Loucy (cell line): ENCODE results near the gene CTNND2.
"Not testable (repeated sequence)": the region's sequence is repeated elsewhere in the genome, so short reads cannot be mapped to it uniquely, and the experiment has no call there.

Source experiments
- H2AFZ ChIP-seq: fragments of 200-600 bp; sonication (generic); 2 replicates; pipeline ENCODE4 v1.6.0; 2016; ENCODE audit warnings: antibody characterized with exemption, mild to moderate bottlenecking, low read length, moderate library complexity
- H3F3A ChIP-seq: fragments of 200-600 bp; 2 replicates; pipeline ENCODE4 v1.6.0; 2016; ENCODE audit warnings: antibody characterized with exemption, low read depth, mild to moderate bottlenecking
- H3K27me3 ChIP-seq: fragments of 200-600 bp; sonication (generic); 2 replicates; pipeline ENCODE4 v1.6.1; 2014; ENCODE audit warnings: low read length, mild to moderate bottlenecking; ENCODE audit not compliant: insufficient read depth, poor library complexity, severe bottlenecking
- H3K36me3 ChIP-seq: fragments of 200-600 bp; sonication (generic); 2 replicates; pipeline ENCODE4 v1.6.1; 2016; ENCODE audit warnings: low read length; ENCODE audit not compliant: insufficient read depth
- H3K4me1 ChIP-seq: fragments of 200-600 bp; sonication (generic); 2 replicates; pipeline ENCODE4 v1.5.1; 2014; ENCODE audit warnings: low read length, mild to moderate bottlenecking; ENCODE audit not compliant: insufficient read depth, poor library complexity, severe bottlenecking
- H3K4me2 ChIP-seq: fragments of 200-600 bp; sonication (generic); 2 replicates; pipeline ENCODE4 v1.6.0; 2014; ENCODE audit warnings: antibody characterized with exemption, low read length, low read depth, mild to moderate bottlenecking; ENCODE audit not compliant: poor library complexity, severe bottlenecking
- H3K4me3 ChIP-seq: fragments of 200-600 bp; sonication (generic); 2 replicates; pipeline ENCODE4 v1.5.1; 2014; ENCODE audit warnings: low read length, mild to moderate bottlenecking, mixed read lengths; ENCODE audit not compliant: poor library complexity, severe bottlenecking
- H3K79me2 ChIP-seq: fragments of 200-600 bp; sonication (generic); 2 replicates; pipeline ENCODE4 v1.6.1; 2014; ENCODE audit warnings: low read length; ENCODE audit not compliant: insufficient read depth
- H3K9ac ChIP-seq: fragments of 200-600 bp; sonication (generic); 2 replicates; pipeline ENCODE4 v1.6.0; 2014; ENCODE audit warnings: mild to moderate bottlenecking, low read depth, low read length, moderate library complexity; ENCODE audit not compliant: poor library complexity, severe bottlenecking
- H3K9me2 ChIP-seq: fragments of 200-600 bp; sonication (generic); replicated peaks from 2 replicates; pipeline ENCODE4 v1.6.1; 2016; ENCODE audit warnings: low read depth, low read length, mixed read lengths
- H3K9me3 ChIP-seq: fragments of 200-600 bp; sonication (generic); 2 replicates; pipeline ENCODE4 v1.6.1; 2014; ENCODE audit warnings: mild to moderate bottlenecking, antibody characterized with exemption, low read length, low read depth; ENCODE audit not compliant: insufficient read depth
- H4K20me1 ChIP-seq: fragments of 200-600 bp; sonication (generic); 2 replicates; pipeline ENCODE4 v1.6.0; 2014; ENCODE audit warnings: antibody characterized with exemption, low read length, mild to moderate bottlenecking; ENCODE audit not compliant: insufficient read depth, poor library complexity, severe bottlenecking
- CTCF ChIP-seq: fragments of 200-600 bp; sonication (generic); conservative IDR thresholded peaks from 2 replicates; pipeline ENCODE4 v1.5.1; 2014; ENCODE audit warnings: mild to moderate bottlenecking, antibody characterized with exemption, low read length
- EZH2phosphoT487 ChIP-seq: fragments of 200-600 bp; IDR thresholded peaks from 2 replicates; pipeline ENCODE4 v1.6.1; 2018; ENCODE audit warnings: antibody characterized with exemption, mild to moderate bottlenecking, moderate library complexity, borderline replicate concordance

CTNND2 gene

GRCh38 chr5:11851965-11852716 lies 52.1 kb downstream of the CTNND2 start:
- no peak for TF ChIP-seq CTCF
- no peak for TF ChIP-seq EZH2phosphoT487
- Histone ChIP-seq H3K9me3 (no peaks in the 10 kb centered on the region), H3K36me3 (no peaks in the 10 kb centered on the region), H3F3A (no peaks in the 10 kb centered on the region), H3K4me2 (no peak overlapping the region), H3K9ac (no peak overlapping the region), H3K79me2 (no peaks in the 10 kb centered on the region), H4K20me1 (no peaks in the 10 kb centered on the region), H3K4me3 (no peak overlapping the region), H2AFZ (no peak overlapping the region), H3K9me2 (no peaks in the 10 kb centered on the region), H3K4me1 (no peaks in the 10 kb centered on the region), H3K27me3 (no peaks in the 10 kb centered on the region)

- Histone ChIP-seq H3K79me2 (no peaks in the 10 kb centered on the region), H3K4me1 (no peaks in the 10 kb centered on the region), H3F3A (no peaks in the 10 kb centered on the region), H3K27me3 (no peaks in the 10 kb centered on the region), H3K4me3 (no peak overlapping the region), H2AFZ (no peak overlapping the region), H3K9me2 (no peaks in the 10 kb centered on the region), H3K4me2 (no peak overlapping the region), H3K9ac (no peak overlapping the region), H3K9me3 (no peaks in the 10 kb centered on the region), H4K20me1 (no peaks in the 10 kb centered on the region), H3K36me3 (no peaks in the 10 kb centered on the region)
- TF ChIP-seq CTCF (no peak), EZH2phosphoT487 (no peak)
Observed at GRCh38 chr5:11851416-11851815, 52.8 kb downstream of the CTNND2 start.

GRCh38 chr5:11828566-11828965 lies 75.7 kb downstream of the CTNND2 start:
- not testable (repeated sequence) for H3K36me3 ChIP-seq, H2AFZ ChIP-seq, H3K4me1 ChIP-seq, H3F3A ChIP-seq, H3K9me3 ChIP-seq, H3K4me2 ChIP-seq, H3K9me2 ChIP-seq, H3K27me3 ChIP-seq, H3K4me3 ChIP-seq, H3K9ac ChIP-seq, H4K20me1 ChIP-seq, H3K79me2 ChIP-seq

DNA sequence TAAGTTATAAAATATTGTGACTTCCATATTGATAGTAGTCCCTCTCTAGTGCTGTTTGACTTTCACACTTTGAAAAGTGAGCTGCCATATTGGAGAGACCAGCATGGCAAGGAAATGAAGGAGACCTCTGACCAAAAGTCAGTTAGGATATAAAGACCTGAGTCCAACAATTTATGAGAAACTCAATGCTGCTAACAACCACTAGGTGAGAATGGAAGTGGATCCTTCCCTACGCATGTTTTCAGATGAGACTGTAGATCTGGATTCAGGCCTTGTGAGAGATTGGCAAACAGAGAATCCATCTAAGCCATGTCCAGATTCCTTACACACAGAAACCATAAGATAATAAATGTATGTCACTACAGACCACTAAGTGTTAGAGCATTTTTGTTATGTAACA lies 81.6 kb downstream of the CTNND2 start:
- no peaks in the 10 kb centered on the region for H3K36me3 ChIP-seq
- no peaks in the 10 kb centered on the region for H3K4me1 ChIP-seq
- H4K20me1 ChIP-seq: no peaks in the 10 kb centered on the region
- no peaks in the 10 kb centered on the region for H3K27me3 ChIP-seq
- H3K79me2 ChIP-seq: no peaks in the 10 kb centered on the region
- TF ChIP-seq CTCF (no peak), EZH2phosphoT487 (no peak)
- H2AFZ ChIP-seq: no peak overlapping the region
- H3K4me2 ChIP-seq: no peak overlapping the region
- H3F3A ChIP-seq: no peaks in the 10 kb centered on the region
- H3K4me3 ChIP-seq: no peak overlapping the region
- H3K9me3 ChIP-seq: no peaks in the 10 kb centered on the region
- H3K9ac ChIP-seq: no peak overlapping the region
- no peaks in the 10 kb centered on the region for H3K9me2 ChIP-seq
